GM19099 (cell line): ENCODE data around the gene GSC2.

Source experiments
- POLR2A ChIP-seq: IDR thresholded peaks from 3 replicates; pipeline ENCODE4 v1.6.1; 2011; ENCODE audit warnings: low read depth; ENCODE audit not compliant: insufficient read length; ENCODE audit errors: extremely low read depth

The GSC2 gene

GRCh38 chr22:19134874-19135273, 15.2 kb downstream of the GSC2 start:
- no peak for TF ChIP-seq POLR2A

- TF ChIP-seq POLR2A: no peak
Measured at GRCh38 chr22:19134176-19134831, 15.8 kb downstream of the GSC2 start.

- no peak for TF ChIP-seq POLR2A
Measured at GRCh38 chr22:19133561-19133960, 16.5 kb downstream of the GSC2 start.

- TF ChIP-seq POLR2A: no peak
Measured at GRCh38 chr22:19132693-19133400, 17.2 kb downstream of the GSC2 start.

- no peak for TF ChIP-seq POLR2A
Measured at GRCh38 chr22:19132153-19132552, 17.9 kb downstream of the GSC2 start.

GRCh38 chr22:19131685-19132015, 18.4 kb downstream of the GSC2 start:
- no peak for TF ChIP-seq POLR2A

GRCh38 chr22:19130959-19131684, 19.0 kb downstream of the GSC2 start, which contains the start of gene TSSK2:
Gene TSSK2 (plus strand): TSS chr22:19131308. CDS start chr22:19131400, 92 bp downstream.
- TF ChIP-seq POLR2A: no peak

GRCh38 chr22:19129871-19130270, 20.2 kb downstream of the GSC2 start:
- no peak for TF ChIP-seq POLR2A

GRCh38 chr22:19128946-19129727, 21.0 kb downstream of the GSC2 start:
- TF ChIP-seq POLR2A: no peak

GRCh38 chr22:19128009-19128401, 22.1 kb downstream of the GSC2 start:
- no peak for TF ChIP-seq POLR2A

GRCh38 chr22:19127329-19128008, 22.6 kb downstream of the GSC2 start:
- TF ChIP-seq POLR2A: no peak

- no peak for TF ChIP-seq POLR2A
Measured at GRCh38 chr22:19126309-19127273, 23.5 kb downstream of the GSC2 start.

GRCh38 chr22:19125474-19126308, 24.4 kb downstream of the GSC2 start:
- no peak for TF ChIP-seq POLR2A

GRCh38 chr22:19125011-19125410, 25.1 kb downstream of the GSC2 start:
- no peak for TF ChIP-seq POLR2A
